Fibroblast of skin of left quadriceps (primary cell): Measurements from ENCODE around the gene PLCB2.

Experiments used
- DNase-seq, 2 experiments: peaks; one replicate each; pipeline ENCODE4 v3.0.0-alpha.2; 2013; ENCODE audit warnings: low read depth in 2 of 2

The PLCB2 gene, protein sequence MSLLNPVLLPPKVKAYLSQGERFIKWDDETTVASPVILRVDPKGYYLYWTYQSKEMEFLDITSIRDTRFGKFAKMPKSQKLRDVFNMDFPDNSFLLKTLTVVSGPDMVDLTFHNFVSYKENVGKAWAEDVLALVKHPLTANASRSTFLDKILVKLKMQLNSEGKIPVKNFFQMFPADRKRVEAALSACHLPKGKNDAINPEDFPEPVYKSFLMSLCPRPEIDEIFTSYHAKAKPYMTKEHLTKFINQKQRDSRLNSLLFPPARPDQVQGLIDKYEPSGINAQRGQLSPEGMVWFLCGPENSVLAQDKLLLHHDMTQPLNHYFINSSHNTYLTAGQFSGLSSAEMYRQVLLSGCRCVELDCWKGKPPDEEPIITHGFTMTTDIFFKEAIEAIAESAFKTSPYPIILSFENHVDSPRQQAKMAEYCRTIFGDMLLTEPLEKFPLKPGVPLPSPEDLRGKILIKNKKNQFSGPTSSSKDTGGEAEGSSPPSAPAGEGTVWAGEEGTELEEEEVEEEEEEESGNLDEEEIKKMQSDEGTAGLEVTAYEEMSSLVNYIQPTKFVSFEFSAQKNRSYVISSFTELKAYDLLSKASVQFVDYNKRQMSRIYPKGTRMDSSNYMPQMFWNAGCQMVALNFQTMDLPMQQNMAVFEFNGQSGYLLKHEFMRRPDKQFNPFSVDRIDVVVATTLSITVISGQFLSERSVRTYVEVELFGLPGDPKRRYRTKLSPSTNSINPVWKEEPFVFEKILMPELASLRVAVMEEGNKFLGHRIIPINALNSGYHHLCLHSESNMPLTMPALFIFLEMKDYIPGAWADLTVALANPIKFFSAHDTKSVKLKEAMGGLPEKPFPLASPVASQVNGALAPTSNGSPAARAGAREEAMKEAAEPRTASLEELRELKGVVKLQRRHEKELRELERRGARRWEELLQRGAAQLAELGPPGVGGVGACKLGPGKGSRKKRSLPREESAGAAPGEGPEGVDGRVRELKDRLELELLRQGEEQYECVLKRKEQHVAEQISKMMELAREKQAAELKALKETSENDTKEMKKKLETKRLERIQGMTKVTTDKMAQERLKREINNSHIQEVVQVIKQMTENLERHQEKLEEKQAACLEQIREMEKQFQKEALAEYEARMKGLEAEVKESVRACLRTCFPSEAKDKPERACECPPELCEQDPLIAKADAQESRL

DNA sequence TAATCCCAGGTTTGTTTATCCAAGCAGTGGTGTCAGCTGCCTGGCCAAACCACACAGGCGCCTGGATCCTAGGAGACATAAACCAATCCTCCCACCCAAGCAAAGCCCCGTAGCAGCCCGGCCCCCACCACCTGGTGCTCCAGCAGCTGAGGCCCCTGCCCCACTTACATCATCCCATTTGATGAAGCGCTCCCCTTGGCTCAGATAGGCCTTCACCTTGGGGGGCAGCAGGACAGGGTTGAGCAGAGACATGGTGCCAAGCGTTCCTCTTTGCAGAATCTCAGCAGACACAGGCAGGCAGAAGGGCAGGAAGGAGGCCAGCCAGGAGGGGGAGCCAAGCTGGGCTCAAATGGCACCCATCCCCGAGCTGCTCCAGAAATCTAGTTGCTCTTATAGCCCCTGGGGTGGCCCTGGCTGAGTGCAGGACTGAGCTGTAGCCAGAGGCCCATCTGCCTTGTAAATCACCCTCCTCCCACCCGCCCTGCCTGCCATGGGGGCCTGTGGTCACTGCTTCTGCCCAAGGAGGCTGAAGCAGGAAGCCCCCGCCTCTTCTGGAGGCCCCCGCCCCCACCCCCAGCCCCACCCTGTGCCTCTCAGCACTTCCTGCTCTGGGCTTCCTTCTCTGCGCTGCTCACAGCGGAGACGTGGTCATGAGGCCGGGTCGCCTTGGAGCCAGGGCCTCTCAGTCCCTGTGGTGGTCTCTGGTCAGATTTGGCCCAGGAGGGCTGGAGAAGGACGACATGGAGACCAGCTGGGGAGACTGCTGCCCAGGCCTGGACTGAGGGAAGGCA lies at the start of gene PLCB2:
Gene PLCB2, minus strand, starts transcription at position 515 of the 791 bp plus-strand sequence. Its CDS starts 263 bp downstream, at position 252.
- DNase-seq, result no peak

DNA sequence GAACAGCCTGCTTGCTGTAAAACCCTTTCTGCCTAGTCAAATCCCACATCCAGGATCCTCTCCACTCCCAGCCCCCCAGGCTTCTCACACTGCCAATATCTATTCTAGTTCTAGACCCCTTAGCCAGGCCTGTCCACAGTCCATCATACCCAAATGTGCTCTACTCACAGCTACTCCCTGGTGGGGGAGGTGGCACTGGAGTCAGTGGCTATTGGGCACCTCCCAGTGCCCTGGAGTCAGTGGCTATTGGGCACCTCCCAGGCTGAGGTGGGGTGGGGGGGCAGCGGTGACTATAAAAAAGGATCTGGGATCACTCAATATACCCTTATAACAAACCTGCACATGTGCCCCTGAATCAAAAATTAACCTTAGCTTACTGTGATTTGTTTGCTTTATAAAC lies 49.5 kb upstream of the PLCB2 start:
- no peak for DNase-seq

DNA sequence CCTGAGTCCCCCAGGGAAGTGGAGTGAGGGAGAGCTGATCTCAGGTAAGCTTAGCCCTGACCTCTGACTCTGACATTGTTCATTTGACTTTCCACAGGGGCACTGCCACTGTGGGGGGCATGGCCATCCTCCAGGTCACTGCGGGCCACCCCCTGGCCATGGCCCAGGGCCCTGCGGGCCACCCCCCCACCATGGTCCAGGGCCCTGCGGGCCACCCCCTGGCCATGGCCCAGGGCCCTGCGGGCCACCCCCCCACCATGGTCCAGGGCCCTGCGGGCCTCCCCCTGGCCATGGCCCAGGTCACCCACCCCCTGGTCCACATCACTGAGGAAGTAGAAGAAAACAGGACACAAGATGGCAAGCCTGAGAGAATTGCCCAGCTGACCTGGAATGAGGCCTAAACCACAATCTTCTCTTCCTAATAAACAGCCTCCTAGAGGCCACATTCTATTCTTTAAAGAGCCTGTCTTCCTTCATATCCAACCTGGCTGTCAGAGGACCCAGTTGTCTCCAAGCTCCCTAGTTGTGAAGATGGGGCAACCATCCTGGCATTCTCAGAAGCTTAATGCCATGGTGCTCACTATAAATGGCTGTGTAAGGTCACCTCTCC lies 48.3 kb upstream of the PLCB2 start:
- DNase-seq, result no peak

DNA sequence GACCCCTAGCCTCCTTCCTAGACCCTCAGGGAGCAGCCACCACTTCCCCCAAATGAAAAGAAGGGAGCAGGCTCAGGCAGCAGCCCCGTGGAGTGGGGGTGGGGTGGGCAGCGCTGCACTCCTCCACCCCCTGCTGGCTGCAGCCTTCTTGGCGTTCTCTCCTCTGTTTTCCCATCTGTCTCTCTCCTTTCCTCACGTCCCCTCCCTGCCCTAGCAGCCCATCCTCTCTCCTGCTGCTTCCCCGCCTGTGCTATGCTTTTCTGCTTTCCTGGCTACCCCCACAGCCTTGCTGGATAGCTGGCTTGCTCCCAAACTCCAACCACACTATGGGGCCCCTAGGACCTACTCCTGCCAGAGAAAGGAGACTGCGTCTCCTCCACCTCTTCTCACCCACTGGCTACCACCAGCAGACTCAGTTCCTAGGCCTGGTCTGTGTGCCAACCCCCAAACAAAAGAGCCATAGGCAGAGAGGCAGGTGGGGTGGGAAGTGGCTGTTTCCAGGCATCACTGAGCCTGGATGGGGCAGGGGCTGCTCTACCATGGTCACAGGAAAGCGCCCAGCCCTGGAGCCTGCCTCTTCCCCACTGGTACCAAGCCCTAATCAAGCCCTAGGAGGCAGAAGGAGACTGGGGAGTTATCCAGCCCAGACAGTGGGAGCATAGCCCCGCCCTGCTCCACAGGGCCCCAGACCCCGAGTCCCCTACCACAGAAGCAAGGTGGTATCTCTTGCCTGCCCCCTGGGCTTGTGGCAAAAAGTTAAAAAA lies 46.9 kb upstream of the PLCB2 start:
- peak; percentile 61 to 69 for DNase-seq

DNA sequence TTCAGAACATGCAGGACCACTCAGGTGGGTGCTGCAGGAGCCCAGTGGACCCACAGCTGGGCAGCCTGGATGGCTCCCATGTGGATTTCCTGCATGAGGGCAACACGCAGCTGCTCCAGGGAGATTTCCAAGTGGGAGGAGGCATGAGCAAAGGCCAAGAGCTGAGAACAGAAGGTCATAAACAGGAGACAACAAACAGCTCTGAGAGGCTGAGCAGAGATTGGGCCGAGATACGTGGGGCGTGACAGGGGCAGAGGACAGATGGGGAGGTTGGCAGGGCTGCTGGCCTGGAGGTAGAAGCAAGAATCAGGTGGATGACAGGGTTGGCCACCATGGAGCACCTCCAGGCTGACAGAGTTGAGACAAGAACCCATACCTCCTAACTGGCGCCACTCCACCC lies 46.0 kb upstream of the PLCB2 start:
- DNase-seq, result no peak

DNA sequence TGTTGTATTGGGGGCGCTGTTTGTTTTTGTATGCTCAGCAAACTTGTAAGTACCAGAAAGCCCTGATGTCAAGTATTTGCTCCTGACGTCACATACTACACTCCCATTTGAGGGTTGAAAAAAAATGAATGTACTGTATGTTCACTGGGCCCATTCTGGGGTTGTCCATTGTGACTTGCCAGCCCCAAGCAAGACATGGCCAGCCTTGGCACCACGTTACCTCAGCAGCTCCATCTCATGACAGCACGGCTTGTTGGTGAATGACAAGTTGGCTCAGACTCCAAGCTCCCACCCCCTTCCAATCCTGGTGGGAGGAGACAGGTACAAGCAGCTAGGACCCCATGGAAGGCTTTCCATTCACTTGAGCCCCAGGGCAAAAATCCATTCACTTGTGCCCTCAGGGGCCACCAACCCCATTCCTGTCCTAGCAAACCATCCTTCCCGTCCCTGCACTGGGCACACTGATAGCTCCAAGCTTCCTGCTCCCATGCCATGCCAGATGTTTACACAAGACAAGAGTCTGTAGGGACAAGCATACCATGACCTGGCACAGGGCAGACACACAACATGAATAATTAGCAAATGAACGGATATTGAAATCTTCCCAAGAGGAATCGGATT lies 44.7 kb upstream of the PLCB2 start:
- no peak for DNase-seq

DNA sequence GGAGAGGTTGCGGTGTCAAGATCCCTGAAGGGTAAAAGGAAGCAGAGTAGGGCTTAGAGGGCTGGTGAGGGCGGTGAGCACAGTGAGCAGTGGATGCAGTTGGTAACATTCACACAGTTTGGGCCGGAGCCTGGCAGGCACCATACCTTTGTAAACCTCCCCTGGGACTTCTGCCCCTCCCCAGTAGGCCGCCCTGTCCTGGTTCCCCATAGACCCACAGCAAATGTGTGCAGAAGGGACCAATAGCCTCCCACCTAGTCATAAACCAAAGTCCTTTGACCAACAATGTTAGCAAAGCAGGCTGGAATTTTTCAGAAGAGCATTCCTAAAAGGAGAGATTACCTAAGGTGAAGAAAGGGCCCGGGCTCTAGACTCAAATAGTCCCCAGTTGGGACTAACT lies 41.4 kb upstream of the PLCB2 start:
- no peak for DNase-seq

DNA sequence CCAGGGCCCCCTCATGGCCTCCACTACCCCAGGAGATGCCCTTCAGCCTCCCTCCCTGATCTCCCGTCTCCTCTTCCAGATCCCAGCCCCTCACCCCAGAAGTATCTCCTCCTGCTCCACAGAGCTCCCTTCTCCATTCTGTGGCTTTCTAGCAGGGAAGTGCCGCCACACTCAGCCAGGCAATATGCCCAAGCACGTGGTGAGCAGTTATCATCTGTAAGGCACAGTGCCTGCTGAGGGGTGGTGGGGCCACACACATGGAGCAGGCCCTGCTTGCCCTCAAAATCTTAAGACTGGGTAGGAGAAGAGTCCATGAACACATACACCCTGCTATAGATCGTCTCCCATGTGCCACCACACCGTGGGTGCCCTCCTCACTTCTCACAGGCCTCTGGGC lies 40.7 kb upstream of the PLCB2 start:
- no peak for DNase-seq

DNA sequence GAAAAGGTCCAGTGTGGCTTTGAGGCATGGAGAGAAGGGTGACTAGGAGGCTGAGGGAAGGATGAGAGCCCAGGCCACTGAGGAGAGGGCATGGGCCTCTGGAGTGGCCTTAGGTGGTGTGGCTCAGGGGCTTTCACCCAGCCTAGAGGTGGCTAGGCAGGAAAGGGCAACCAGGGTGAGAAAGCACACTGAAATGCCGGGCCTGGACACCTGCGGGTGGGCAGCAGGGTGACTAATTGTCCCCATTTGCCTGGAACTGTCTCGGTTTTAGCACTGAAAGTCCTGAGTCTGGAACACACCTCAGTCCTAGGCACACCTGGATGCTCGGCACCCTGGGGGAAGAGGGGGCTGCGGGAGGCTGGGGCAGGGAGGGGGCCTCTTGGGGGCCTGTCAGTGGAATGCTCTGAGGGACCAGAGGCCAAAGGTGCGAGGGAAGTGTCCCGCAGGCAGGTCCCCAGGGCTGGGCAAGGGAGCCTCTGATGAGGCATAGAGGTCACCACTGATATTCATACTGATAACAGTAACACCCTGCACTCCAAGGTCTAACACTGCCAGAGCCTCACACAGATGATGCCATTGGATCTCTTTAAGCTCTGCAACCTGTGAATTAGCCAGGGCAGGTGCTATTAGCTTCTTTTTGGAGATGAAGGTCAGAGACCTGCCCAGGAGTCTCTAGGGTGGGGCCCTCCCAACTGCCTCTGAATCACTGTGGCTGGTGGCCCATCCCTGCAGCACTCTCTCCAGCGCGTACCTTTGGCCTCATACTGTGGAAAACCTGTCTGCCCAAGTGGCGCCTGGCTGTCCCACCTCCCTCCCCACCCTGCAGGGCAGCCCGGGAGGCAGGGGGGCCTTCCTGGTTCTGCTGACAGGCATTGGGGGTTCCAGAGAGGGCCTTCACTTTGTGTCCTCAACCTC lies 40.1 kb upstream of the PLCB2 start:
- DNase-seq, result no peak

DNA sequence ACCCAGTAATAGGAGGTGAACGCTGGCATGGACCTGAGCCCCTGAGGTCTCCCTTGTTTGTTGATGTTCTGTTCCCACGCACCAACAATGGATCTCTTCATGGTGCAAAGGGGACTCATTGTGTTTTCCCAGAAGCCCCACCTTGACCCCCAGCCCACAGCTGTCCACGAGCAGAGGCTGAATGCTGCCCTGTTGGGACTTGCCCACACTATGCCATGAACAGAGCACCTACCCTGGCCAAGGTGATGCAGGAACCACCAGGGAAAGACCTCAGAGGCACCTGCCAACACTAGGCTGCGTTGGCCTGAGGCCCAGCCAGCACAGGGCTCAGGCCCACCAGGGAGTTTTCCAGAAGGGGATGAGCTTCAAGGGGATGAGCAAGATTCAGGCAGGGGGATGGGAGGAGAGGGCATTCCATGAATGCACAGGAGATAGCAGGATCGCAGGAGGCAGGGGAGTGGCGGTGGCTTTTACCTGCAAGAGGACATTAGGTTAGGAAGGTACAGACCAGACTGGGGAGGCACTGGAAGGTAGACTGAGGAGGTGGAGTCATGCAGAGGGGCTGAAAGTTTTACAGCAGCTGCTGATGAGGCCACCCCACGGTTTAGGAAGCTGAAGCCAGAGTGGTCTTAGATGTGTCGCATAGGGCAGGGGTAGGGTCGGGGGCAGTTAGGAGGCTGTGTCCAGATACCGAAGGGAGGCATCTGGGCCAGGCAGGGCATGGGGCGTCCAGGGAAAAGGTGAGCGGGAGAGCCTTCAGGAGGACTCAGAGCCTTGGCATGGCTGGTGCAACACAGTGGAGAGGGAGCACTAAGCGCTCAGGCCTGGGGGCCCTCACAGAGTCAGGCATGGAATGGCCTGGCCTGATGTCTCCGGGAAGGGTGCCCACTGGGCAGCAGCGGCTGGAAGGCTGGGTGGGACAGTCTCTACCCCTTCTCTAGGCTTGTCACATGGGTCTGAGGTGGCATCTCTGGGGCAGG lies 39.1 kb upstream of the PLCB2 start:
- DNase-seq, result no peak

DNA sequence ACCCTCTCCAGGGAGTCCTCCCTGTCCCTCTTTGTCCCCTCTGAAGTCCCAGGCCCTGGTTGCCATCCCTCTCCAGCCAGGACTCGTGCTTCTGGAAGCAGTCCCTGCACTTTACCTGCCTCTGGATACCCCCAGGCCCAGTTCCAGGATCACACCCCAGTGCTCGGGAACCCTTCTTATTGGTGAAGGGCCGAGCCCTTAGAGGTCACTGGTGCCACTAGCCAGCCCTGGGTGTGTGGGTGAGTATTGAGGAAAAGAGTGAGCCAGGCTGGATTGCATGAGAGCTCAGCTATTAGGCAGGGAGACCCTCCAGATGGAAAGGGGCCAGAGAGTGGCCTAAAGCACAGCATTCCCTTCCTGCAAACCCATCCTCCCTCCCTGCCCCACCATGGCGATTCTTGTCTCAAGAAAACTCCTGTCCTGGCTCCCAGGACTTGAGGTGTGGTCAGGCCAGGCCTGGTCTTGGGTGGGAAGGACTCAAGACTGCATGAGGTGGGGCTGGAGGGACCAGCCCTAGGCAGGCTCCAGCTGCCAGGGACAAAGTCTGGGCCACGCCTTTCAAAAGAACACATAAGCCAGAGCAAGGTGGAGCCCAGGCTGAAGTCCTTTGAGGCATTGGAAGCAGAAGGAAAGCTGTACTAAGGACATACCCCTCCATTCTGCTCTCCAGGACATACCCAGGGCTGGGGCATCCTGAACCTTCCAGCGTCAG lies 38.3 kb upstream of the PLCB2 start:
- no peak for DNase-seq

DNA sequence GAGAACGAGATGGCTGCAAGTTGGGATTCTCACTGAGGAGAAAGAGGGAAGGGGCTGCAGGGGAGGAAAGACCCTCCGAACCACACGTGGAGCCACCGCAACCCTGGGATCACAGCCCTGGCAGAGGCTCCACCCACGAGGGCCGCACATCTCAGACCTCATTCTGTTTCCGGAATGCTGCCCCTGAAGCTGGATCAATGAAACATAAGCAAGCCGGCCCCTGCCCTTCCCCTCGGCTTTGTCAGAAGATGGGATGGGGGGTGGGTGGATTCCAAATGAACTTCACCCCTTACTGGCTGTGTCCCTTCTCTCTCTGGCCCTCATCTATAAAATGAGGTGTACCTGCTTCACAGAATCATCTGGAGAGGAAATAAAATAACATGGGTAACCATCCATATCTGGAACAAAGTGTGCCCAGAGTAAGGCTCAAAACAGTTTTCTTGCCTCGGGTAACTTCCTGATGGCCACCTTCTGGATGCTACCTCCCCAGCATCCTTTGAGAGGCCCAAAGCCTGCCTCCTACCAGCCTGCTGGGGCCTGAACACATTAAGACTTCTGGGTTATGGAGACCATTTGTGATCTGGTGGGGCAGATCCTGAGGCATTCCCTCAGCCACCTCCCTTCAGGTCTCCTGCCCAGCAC lies 37.6 kb upstream of the PLCB2 start:
- no peak for DNase-seq

DNA sequence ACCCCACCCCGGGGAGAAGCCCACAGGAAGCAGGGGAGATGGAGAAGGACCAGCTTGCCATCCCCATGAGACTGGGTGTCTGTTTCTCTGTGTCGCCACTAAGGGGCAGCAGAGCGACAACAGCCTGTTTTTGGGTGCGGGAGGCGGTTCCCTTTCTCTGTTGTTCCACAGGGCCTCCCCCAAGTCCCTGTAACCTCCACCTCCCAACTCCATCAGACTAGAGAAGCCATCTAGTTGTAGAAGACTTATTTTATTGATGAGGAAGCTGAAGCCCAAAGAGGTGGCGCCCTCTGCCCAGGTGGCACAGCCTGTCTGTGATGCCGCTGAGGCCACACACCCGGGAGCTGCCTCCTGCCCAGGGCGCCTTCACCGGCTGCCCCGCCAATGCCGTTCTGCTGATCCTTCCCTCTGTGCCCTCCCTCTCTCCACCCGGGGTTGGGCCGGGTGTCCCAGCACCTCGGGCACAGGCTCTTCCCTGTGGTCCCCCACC lies 36.9 kb upstream of the PLCB2 start:
- DNase-seq, result no peak

DNA sequence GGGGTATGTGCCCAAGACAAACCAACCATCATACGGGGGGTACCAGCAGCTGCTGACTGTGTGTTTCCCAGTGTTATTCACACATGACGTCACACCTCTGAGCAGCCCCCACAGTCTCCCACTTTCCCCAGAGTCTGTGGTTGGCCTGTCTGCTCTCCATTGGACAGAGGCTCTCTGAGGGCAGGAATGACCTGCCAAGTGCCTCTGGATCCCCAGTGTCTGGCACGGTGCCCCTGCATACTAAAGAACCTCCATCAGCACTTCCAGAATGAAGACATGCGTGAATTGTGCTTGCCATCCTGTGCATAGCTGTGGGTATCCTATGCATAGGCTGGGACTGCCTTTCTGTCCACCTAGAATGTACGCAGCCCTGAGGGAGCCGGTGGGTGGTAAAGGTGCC lies 36.5 kb upstream of the PLCB2 start:
- DNase-seq, result no peak

DNA sequence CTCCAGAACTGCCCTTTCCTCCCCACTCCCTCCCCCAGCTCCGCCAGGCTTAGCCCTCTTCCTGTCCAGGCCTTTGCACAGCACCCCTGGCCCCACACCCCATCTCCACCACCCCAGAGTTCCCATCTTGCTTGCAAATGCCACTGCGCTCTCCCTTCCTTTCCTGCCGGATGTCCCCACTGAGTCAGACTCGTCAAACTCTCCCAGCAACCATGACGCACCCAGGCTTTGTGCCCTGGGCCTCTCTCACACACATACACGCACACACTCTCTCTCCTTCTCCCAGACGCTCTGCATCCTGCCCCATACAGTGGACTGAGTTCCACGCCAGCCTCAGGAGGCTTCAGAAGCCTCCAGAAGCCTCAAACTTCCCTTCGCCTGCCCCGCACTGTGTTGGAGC lies 35.8 kb upstream of the PLCB2 start:
- peak; percentile 74 to 77 for DNase-seq
